Stimulated activated naive B cell treated with anti-CD40 and anti-IgM and Interleukin-4, amounts not matched to agents 10 μg/mL and 1 μg/mL and 100 μg/mL, for 72 hours (primary cell): ENCODE data around the gene S100A3.
"Not testable (repeated sequence)": the region's sequence is repeated elsewhere in the genome, so short reads cannot be mapped to it uniquely, and the experiment has no call there.

ENCODE experiments used
- ATAC-seq, 2 donors: fragments of 150-1000 bp; cut with Tn5 transposase; replicated peaks; 2 replicates each; pipeline ENCODE4 v1.10.0; 2021; ENCODE audit warnings: moderate library complexity in 1 of 2
- DNase-seq: peaks from one replicate; pipeline ENCODE4 v3.0.0; 2021
- H3K27ac Mint-ChIP-seq: one replicate; pipeline ENCODE4 v1.8.0; 2022; ENCODE audit warnings: mild to moderate bottlenecking, mixed read lengths
- H3K27me3 Mint-ChIP-seq, 2 donors: one replicate each; pipeline ENCODE4 v1.8.0; 2022; ENCODE audit warnings: mixed read lengths in 2 of 2
- H3K36me3 Mint-ChIP-seq, 2 donors: one replicate each; pipeline ENCODE4 v1.8.0; 2022; ENCODE audit warnings: mixed read lengths in 2 of 2, mild to moderate bottlenecking in 1 of 2
- H3K4me1 Mint-ChIP-seq, 2 donors: one replicate each; pipeline ENCODE4 v1.8.0; 2022; ENCODE audit warnings: mixed read lengths in 2 of 2, mild to moderate bottlenecking in 1 of 2
- H3K4me3 Mint-ChIP-seq, 2 donors: one replicate each; pipeline ENCODE4 v1.8.0; 2022; ENCODE audit warnings: mild to moderate bottlenecking in 2 of 2, mixed read lengths in 2 of 2, moderate library complexity in 1 of 2
- H3K9me3 Mint-ChIP-seq, 2 donors: one replicate each; pipeline ENCODE4 v1.8.0; 2022; ENCODE audit warnings: mixed read lengths in 2 of 2, mild to moderate bottlenecking in 1 of 2

Gene S100A3

DNA sequence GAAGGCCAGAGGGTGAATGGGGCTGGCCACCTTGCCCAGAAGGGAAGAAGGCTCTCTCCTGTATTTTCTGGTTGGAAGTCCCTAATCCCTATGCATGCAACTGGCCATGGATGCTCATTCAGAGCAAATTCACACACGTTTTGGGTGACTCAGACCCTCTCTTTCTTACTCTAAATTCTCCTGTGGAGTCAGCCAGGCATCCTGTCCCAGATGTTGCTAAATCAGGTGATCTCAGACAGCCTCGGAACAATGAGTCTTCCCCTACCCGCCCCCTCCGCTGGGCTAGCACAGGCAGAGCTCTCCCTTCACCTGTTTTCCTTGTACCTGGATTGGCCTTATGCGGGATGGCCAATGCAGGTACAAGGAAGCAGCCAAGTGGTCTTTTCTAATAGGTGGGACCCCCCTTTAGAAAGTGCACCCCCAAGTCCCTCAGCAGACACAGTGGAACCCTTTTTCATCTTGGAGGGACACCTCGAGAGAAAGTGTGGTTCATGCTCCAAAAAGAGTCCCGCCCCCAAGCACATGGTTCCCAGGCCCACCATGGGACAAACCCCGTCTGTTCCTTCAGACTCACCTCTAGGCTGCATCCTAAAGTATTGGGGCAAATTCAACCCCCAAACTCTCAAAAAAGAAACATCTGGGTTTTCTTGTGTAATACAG lies 21.9 kb downstream of the S100A3 start:
- ATAC-seq (no peak), DNase-seq (no peak)
- no peaks in the 10 kb centered on the region for H3K9me3 Mint-ChIP-seq
- H3K4me3 Mint-ChIP-seq, result no peak overlapping the region
- no peaks in the 10 kb centered on the region for H3K36me3 Mint-ChIP-seq
- no peaks in the 10 kb centered on the region for H3K27me3 Mint-ChIP-seq
- H3K4me1 Mint-ChIP-seq, result peaks cover 0 to 1% of the 10 kb centered on the region in 2 donors
- no peak overlapping the region for H3K27ac Mint-ChIP-seq

DNA sequence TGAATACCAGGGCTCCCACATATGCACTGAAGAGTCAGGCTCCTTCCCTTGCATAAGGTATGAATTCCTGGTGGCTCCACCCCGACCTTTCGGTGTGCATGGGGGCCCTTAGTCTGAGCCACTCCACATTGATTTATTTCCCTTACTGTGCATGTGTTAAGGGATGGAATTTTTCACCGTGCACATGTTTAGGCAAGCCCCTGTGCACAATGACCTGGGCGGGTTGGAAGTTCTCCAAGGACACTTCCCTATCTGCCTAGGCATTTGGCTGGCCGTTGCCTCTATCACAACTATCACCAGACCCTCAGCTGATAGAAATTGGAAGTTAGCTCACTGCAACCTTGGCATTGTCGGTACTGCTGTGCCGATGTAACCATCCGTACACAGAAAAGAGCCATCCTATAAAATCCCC lies 22.9 kb downstream of the S100A3 start:
- Mint-ChIP-seq H3K4me3 (no peak overlapping the region), H3K4me1 (no peaks in the 10 kb centered on the region), H3K36me3 (no peaks in the 10 kb centered on the region), H3K27ac (no peak overlapping the region), H3K9me3 (no peaks in the 10 kb centered on the region), H3K27me3 (no peaks in the 10 kb centered on the region)
- DNase-seq (no peak), ATAC-seq (no peak)

DNA sequence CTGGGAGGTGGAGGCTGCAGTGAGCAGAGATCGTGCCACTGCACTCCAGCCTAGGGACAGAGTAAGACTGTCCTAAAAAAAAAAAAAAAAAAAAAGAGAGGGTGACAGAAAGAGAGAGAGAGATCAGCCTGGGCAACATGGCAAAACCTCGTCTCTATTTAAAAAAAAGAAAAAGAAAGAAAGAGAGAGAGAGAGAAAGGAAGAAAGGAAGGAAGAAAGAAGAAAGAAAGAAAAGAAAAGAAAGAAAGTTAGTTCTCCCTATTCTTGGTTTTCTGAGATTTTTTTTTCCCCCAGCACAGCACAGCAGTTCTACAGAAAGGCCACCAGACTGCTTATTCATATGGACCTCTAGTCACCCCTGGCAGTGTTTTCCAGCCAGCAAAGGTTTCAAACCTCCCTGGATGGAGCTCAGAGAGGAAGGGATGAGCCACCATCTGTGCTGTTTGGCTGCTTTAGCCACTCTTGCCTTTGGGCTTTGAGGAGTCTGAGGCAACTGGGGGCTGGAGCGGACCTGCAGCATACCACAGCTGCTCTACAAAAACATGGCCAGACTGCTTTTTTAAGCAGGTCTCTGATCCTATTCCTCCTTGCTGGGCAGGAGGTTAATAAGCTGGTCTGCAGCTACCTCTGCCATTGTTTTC lies 23.9 kb downstream of the S100A3 start:
- Mint-ChIP-seq H3K27me3 (no peaks in the 10 kb centered on the region), H3K4me3 (no peak overlapping the region), H3K27ac (no peak overlapping the region), H3K4me1 (no peaks in the 10 kb centered on the region), H3K9me3 (no peaks in the 10 kb centered on the region), H3K36me3 (no peaks in the 10 kb centered on the region)
- DNase-seq (no peak), ATAC-seq (no peak)

- not testable (repeated sequence) for H3K27me3 Mint-ChIP-seq, DNase-seq, H3K9me3 Mint-ChIP-seq, H3K27ac Mint-ChIP-seq, H3K4me1 Mint-ChIP-seq, H3K4me3 Mint-ChIP-seq, H3K36me3 Mint-ChIP-seq, ATAC-seq
These were observed 26.6 kb downstream of the S100A3 start for GRCh38 chr1:153522353-153523048.

- H3K36me3 Mint-ChIP-seq, H3K27ac Mint-ChIP-seq, H3K4me1 Mint-ChIP-seq, H3K9me3 Mint-ChIP-seq, H3K27me3 Mint-ChIP-seq, ATAC-seq, DNase-seq, H3K4me3 Mint-ChIP-seq: not testable (repeated sequence)
These were observed 27.2 kb downstream of the S100A3 start for GRCh38 chr1:153521808-153522207.

- H3K36me3 Mint-ChIP-seq, result no peaks in the 10 kb centered on the region
- H3K4me1 Mint-ChIP-seq, result peaks cover 3 to 8% of the 10 kb centered on the region in 2 donors
- H3K9me3 Mint-ChIP-seq, result no peaks in the 10 kb centered on the region
- no peak for ATAC-seq
- H3K27me3 Mint-ChIP-seq, result no peaks in the 10 kb centered on the region
- H3K27ac Mint-ChIP-seq, result no peak overlapping the region
- no peak overlapping the region for H3K4me3 Mint-ChIP-seq
- no peak for DNase-seq
These were observed 28.1 kb downstream of the S100A3 start for GRCh38 chr1:153520818-153521476.

DNA sequence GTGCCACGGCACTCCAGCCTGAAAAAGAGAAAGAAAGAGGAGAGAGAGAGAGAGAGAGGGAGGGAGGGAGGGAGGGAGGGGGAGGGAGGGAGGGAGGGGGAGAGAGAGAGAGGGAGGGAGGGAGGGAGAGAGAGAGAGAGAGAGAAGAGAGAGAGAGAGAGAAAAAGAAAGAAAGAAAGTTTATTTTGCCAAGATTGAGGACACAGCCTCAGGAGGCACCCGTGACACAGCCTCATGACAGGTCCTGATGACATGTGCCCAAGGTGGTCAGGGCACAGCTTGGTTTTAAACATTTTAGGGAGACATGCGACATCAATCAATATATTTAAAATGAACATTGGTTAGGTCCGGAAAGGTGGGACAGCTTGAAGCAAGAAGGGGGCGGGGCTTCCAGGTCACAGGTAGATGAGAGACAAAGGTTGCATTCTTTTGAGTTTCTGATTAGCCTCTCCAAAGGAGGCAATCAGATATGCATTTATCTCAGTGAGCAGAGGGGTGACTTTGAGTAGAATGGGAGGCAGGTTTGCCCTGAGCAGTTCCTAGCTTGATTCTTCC lies 28.8 kb downstream of the S100A3 start:
- not testable (repeated sequence) for H3K27ac Mint-ChIP-seq, DNase-seq, H3K9me3 Mint-ChIP-seq, ATAC-seq, H3K36me3 Mint-ChIP-seq, H3K4me1 Mint-ChIP-seq, H3K27me3 Mint-ChIP-seq, H3K4me3 Mint-ChIP-seq

DNA sequence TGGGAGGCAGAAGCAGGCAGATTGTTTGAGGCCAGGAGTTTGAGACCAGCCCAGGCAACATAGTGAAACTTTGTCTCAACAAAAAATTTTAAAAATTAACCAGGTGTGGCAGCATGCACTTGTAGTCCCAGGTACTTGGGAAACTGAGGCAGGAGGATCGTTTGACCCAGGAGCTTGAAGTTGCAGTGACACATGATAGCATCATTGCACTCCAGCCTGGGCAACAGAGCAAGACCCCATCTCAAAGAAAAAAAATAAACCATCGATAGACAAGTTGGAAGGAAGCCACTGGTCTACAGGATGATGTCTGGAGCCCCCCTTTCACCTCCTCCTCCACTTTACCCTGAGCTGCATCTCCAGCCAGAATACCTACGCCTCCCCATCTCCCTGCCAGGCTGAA lies 29.8 kb downstream of the S100A3 start:
- H3K36me3 Mint-ChIP-seq, result no peaks in the 10 kb centered on the region
- no peak overlapping the region for H3K27ac Mint-ChIP-seq
- no peaks in the 10 kb centered on the region for H3K27me3 Mint-ChIP-seq
- peaks cover 3 to 8% of the 10 kb centered on the region in 2 donors for H3K4me1 Mint-ChIP-seq
- ATAC-seq (no peak), DNase-seq (no peak)
- no peak overlapping the region for H3K4me3 Mint-ChIP-seq
- H3K9me3 Mint-ChIP-seq, result no peaks in the 10 kb centered on the region

DNA sequence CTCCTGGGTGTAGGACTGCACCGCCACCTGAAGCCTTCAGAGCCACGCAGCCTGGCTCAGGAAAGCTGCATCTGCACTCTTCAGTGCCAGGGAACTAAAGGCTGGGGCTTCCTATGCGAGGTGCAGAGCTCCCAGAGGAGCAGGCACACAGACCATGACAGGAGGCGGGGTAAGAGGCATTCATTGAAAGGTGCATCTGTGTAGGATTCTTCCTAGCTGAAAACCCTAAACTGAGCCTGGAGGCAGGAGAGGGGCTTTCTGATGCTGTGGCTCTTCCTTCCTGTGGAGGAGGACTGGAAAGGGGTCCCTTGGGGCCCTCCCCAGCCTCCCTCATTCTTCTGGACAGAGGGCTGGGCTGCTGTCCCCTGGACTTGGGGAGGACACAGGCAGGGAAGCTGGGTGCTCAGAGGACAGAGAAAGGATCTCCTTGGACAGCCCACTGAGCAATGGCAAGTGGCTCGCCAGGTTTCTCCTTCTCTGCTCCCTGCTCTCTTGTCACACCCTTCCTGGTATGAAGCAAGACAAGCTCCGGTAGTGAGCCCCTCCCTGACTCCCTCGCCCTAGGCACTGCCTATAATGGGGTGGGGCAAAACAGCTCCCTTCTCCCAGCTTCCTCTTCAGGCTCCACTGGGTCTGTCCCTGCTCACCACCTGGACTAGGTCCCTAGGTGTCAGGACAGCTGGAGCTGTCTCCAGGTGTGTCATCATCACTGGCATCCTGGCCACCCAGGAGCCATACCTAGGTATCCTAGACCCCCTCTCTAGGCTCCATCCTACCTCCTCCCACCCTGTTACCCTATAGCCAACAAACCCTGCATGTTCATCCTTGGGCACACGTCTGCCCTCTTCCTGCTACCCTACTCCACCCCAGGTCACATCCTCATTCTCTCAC lies 33.3 kb downstream of the S100A3 start:
- H3K36me3 Mint-ChIP-seq, result no peaks in the 10 kb centered on the region
- DNase-seq (no peak), ATAC-seq (no peak)
- no peaks in the 10 kb centered on the region for H3K9me3 Mint-ChIP-seq
- H3K4me3 Mint-ChIP-seq, result no peak overlapping the region
- peaks cover 6 to 13% of the 10 kb centered on the region in 2 donors for H3K4me1 Mint-ChIP-seq
- peaks cover 0 to 5% of the 10 kb centered on the region in 2 donors for H3K27me3 Mint-ChIP-seq
- no peak overlapping the region for H3K27ac Mint-ChIP-seq

GRCh38 chr1:153513666-153514065 lies 35.4 kb downstream of the S100A3 start:
- no peaks in the 10 kb centered on the region for H3K9me3 Mint-ChIP-seq

DNA sequence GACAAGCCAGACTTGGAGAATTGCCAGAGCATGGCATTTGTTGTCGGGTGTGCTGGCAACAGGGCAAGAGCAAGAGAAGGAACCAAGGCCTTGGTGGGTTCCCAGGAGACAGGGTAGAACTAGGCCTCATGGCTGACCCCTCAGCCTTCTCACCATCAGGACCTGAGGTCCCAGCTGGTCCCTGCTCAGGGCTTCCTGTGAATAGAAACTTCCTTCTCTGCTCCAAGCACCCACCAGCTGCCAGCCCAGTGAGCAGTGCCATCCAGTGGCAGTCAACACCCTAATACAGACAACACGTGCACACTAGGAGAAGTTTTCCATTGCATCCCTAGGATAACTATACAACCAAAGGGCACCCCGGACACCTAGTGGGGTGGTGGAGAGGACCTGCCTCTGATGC lies 36.0 kb downstream of the S100A3 start:
- no peak overlapping the region for H3K27ac Mint-ChIP-seq
- ATAC-seq (no peak), DNase-seq (no peak)
- no peaks in the 10 kb centered on the region for H3K36me3 Mint-ChIP-seq
- H3K9me3 Mint-ChIP-seq, result no peaks in the 10 kb centered on the region
- H3K4me3 Mint-ChIP-seq, result no peak overlapping the region
- peaks cover 5 to 7% of the 10 kb centered on the region in 2 donors for H3K4me1 Mint-ChIP-seq
- peaks cover 0 to 5% of the 10 kb centered on the region in 2 donors for H3K27me3 Mint-ChIP-seq

More at GRCh38 chr1:153513666-153514065, 35.4 kb downstream of the S100A3 start:
- Mint-ChIP-seq H3K4me3 (no peak overlapping the region), H3K36me3 (no peaks in the 10 kb centered on the region), H3K27me3 (peaks cover 0 to 5% of the 10 kb centered on the region in 2 donors), H3K4me1 (peaks cover 8 to 14% of the 10 kb centered on the region in 2 donors), H3K27ac (no peak overlapping the region)
- DNase-seq (no peak), ATAC-seq (no peak)

- peak overlapping the region; percentile 81 for H3K27ac Mint-ChIP-seq
- H3K36me3 Mint-ChIP-seq, result no peaks in the 10 kb centered on the region
- H3K4me3 Mint-ChIP-seq, result no peak overlapping the region
- DNase-seq, result peak; percentile 75
- peaks cover 0 to 5% of the 10 kb centered on the region in 2 donors for H3K27me3 Mint-ChIP-seq
- peak; percentile 96 for ATAC-seq
- H3K9me3 Mint-ChIP-seq, result no peaks in the 10 kb centered on the region
- H3K4me1 Mint-ChIP-seq, result peaks cover 5 to 7% of the 10 kb centered on the region in 2 donors
These were observed 38.1 kb downstream of the S100A3 start for GRCh38 chr1:153510984-153511410.

- no peak overlapping the region for H3K27ac Mint-ChIP-seq
- H3K4me3 Mint-ChIP-seq, result no peak overlapping the region
- peaks cover 0 to 5% of the 10 kb centered on the region in 2 donors for H3K27me3 Mint-ChIP-seq
- DNase-seq (peak; percentile 23), ATAC-seq (peak; percentile 64 to 73)
- no peaks in the 10 kb centered on the region for H3K9me3 Mint-ChIP-seq
- H3K4me1 Mint-ChIP-seq, result peaks cover 5 to 7% of the 10 kb centered on the region in 2 donors
- no peaks in the 10 kb centered on the region for H3K36me3 Mint-ChIP-seq
These were observed 39.2 kb downstream of the S100A3 start for GRCh38 chr1:153509729-153510354.
